ENCODE results near the gene CYP26C1.
A peak's percentile ranks its signal among the peaks of the same experiment; 100 is the strongest.

CYP26C1 gene

GRCh38 chr10:93115661-93116383 lies 55.2 kb downstream of the CYP26C1 start:
- DNase-seq (ENCODE audit: low read depth): peak; percentile 56

Measured in EH (cell line).